ENCODE measurements around the gene SRGAP1.
"Not testable (repeated sequence)": the region's sequence is repeated elsewhere in the genome, so short reads cannot be mapped to it uniquely, and the experiment has no call there.

SRGAP1 gene

GRCh38 chr12:64092507-64093196 lies 248.2 kb downstream of the SRGAP1 start:
- no peak for DNase-seq

GRCh38 chr12:64093689-64094088 lies 249.2 kb downstream of the SRGAP1 start:
- no peak for DNase-seq

- no peak for DNase-seq
These were observed 253.0 kb downstream of the SRGAP1 start for GRCh38 chr12:64097366-64098105.

GRCh38 chr12:64098709-64099354 lies 254.3 kb downstream of the SRGAP1 start:
- no peak for DNase-seq

- no peak for DNase-seq
These were observed 254.9 kb downstream of the SRGAP1 start for GRCh38 chr12:64099397-64099796.

- DNase-seq, result no peak
These were observed 257.8 kb downstream of the SRGAP1 start for GRCh38 chr12:64102339-64102738.

GRCh38 chr12:64103825-64104740 lies 259.6 kb downstream of the SRGAP1 start:
- no peak for DNase-seq

GRCh38 chr12:64105026-64105425 lies 260.5 kb downstream of the SRGAP1 start:
- no peak for DNase-seq

GRCh38 chr12:64107776-64108175 lies 263.3 kb downstream of the SRGAP1 start:
- DNase-seq, result no peak

- no peak for DNase-seq
These were observed 265.2 kb downstream of the SRGAP1 start for GRCh38 chr12:64109706-64110105.

- DNase-seq, result no peak
These were observed 266.4 kb downstream of the SRGAP1 start for GRCh38 chr12:64110864-64111263.

GRCh38 chr12:64116969-64117368 lies 272.5 kb downstream of the SRGAP1 start:
- DNase-seq, result no peak

- DNase-seq, result no peak
These were observed 276.1 kb downstream of the SRGAP1 start for GRCh38 chr12:64120568-64120967.

- not testable (repeated sequence) for DNase-seq
These were observed 276.6 kb downstream of the SRGAP1 start for GRCh38 chr12:64121086-64121485.

- DNase-seq, result no peak
These were observed 277.7 kb downstream of the SRGAP1 start for GRCh38 chr12:64122154-64122553.

- DNase-seq, result no peak
These were observed 278.5 kb downstream of the SRGAP1 start for GRCh38 chr12:64122995-64123394.

GRCh38 chr12:64123448-64123847 lies 278.9 kb downstream of the SRGAP1 start:
- DNase-seq, result no peak

- no peak for DNase-seq
These were observed 280.2 kb downstream of the SRGAP1 start for GRCh38 chr12:64124511-64125197.

- DNase-seq, result no peak
These were observed 281.4 kb downstream of the SRGAP1 start for GRCh38 chr12:64125913-64126312.

- no peak for DNase-seq
These were observed 283.3 kb downstream of the SRGAP1 start for GRCh38 chr12:64127811-64128210.

GRCh38 chr12:64128366-64128765 lies 283.9 kb downstream of the SRGAP1 start:
- no peak for DNase-seq

GRCh38 chr12:64130476-64130875 lies 286.0 kb downstream of the SRGAP1 start:
- not testable (repeated sequence) for DNase-seq

All from NCI-H1436 treated with DMSO at 0.1 percent for 48 hours (cell line).